ENCODE results near the gene CFAP100. TPM values are rescaled to one million over a fixed set of nuclear protein-coding genes. Genes with fewer than 3 reads are reported as not detected.

The CFAP100 gene
- total and polyA plus RNA-seq, 9 of the 15 experiments (the other 6 are each of a cell fraction or from before 2014, with no cell fraction given), result not detected

DNA sequence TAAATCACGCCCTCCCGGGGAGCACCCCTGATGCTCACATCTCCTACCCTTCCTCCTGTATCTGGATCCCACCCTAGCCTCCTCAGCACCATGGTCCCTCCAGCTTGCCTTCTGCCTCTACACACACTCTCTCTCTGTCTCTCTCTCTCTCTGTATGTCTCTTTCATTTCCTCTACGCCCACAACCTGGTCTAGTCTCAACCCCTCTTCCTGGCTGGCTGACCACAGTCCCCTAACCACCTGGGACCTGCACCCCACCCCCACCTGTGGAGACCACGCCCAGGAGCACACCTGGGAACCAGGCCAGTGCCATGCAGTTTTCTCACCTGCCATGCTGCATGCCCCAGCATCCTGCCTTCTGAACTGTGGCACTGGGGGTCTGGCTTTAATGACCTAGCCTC, 4.0 kb upstream of the CFAP100 start:
- H3K9ac ChIP-seq (ENCODE audit: insufficient read depth in 1 of 2, low read depth in 2 of 2, low read length in 2 of 2), result no peak overlapping the region
- CTCF ChIA-PET (ENCODE audit: low intra/inter-chr PET ratio), result no interaction called here
- WGBS (ENCODE audit: insufficient coverage, low coverage, missing lambda C conversion rate), result 0% methylated on average over 3 of the region's 4 CpGs
- no peak for DNase-seq (ENCODE audit: extremely low read depth in 1 of 4, low spot score in 3 of 4)
- H3K79me2 ChIP-seq (ENCODE audit: control insufficient read depth, insufficient read depth, low read length), result no peaks in the 10 kb centered on the region
- no peak overlapping the region for H2AFZ ChIP-seq (ENCODE audit: low read depth, low read length)
- intact Hi-C loops (cut with micrococcal nuclease), result no loop called here
- no peak overlapping the region for H3K4me2 ChIP-seq (ENCODE audit: insufficient read depth, low read length)
- no peak for FAIRE-seq
- peaks cover 5 to 54% of the 10 kb centered on the region in 2 experiments; a peak in 4 of 5 replicates for H3K27me3 ChIP-seq (ENCODE audit: control insufficient read depth in 2 of 2, insufficient read depth in 2 of 2, low read length in 2 of 2)
- POLR2A ChIA-PET, result no interaction called here
- ATAC-seq, result no peak
- no peak overlapping the region for H3K4me3 ChIP-seq
- in situ Hi-C loops (cut with MboI), result loop anchor here (5.0 to 25.0 kb wide), 2 partner anchors 138 to 253 kb away; no protein-coding TSS in a partner anchor
- TF ChIP-seq, protein P1, sequence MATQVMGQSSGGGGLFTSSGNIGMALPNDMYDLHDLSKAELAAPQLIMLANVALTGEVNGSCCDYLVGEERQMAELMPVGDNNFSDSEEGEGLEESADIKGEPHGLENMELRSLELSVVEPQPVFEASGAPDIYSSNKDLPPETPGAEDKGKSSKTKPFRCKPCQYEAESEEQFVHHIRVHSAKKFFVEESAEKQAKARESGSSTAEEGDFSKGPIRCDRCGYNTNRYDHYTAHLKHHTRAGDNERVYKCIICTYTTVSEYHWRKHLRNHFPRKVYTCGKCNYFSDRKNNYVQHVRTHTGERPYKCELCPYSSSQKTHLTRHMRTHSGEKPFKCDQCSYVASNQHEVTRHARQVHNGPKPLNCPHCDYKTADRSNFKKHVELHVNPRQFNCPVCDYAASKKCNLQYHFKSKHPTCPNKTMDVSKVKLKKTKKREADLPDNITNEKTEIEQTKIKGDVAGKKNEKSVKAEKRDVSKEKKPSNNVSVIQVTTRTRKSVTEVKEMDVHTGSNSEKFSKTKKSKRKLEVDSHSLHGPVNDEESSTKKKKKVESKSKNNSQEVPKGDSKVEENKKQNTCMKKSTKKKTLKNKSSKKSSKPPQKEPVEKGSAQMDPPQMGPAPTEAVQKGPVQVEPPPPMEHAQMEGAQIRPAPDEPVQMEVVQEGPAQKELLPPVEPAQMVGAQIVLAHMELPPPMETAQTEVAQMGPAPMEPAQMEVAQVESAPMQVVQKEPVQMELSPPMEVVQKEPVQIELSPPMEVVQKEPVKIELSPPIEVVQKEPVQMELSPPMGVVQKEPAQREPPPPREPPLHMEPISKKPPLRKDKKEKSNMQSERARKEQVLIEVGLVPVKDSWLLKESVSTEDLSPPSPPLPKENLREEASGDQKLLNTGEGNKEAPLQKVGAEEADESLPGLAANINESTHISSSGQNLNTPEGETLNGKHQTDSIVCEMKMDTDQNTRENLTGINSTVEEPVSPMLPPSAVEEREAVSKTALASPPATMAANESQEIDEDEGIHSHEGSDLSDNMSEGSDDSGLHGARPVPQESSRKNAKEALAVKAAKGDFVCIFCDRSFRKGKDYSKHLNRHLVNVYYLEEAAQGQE (IDR thresholded peaks at IDR 0.05; ENCODE audit: borderline replicate concordance), result no peak
- TF ChIP-seq, protein P1 (CRISPR knock-in tag; IDR thresholded peaks at IDR 0.05; ENCODE audit: low read depth), result no peak
- TF ChIP-seq ZNF655 (CRISPR knock-in tag; IDR thresholded peaks at IDR 0.05) (no peak), ZNF384 (IDR thresholded peaks at IDR 0.05; ENCODE audit: low read depth, low read length) (no peak), SMC3 (conservative IDR thresholded peaks at IDR 0.05; ENCODE audit: insufficient read depth, low read depth, low read length) (no peak), ZSCAN29 (IDR thresholded peaks at IDR 0.05) (no peak)
- peaks cover 0 to 13% of the 10 kb centered on the region in 2 experiments; a peak in 3 of 5 replicates for H3K4me1 ChIP-seq (replicated peaks in 1 of 2; ENCODE audit: control insufficient read depth in 2 of 2, insufficient read depth in 2 of 2, low read length in 2 of 2)
- BruUV-seq (replicated peaks), result no TSS peak
- H3K36me3 ChIP-seq (ENCODE audit: control insufficient read depth, insufficient read depth, low read length), result no peaks in the 10 kb centered on the region
- no peak overlapping the region for H3K27ac ChIP-seq (ENCODE audit: extremely low read depth, low read depth, low read length)
- no peaks in the 10 kb centered on the region for H3K9me3 ChIP-seq (replicated peaks; ENCODE audit: control insufficient read depth, insufficient read depth, low read depth, low read length)
- H3K9me1 ChIP-seq (ENCODE audit: control insufficient read depth, insufficient read depth, low read length), result no peaks in the 10 kb centered on the region
- 0 out of 2 replicates have a peak, but pooled peaks cover 3% of the 10 kb centered on the region for H4K20me1 ChIP-seq (replicated peaks; ENCODE audit: control insufficient read depth, insufficient read depth, low read length)

Data from K562 (cell line).